GM12892 (cell line): Measurements from ENCODE around the gene DNAJC11.

Source experiments
- DNase-seq: peaks from one replicate; pipeline ENCODE4 v3.0.0; 2011; ENCODE audit not compliant: insufficient read length
- FAIRE-seq: peaks from 2 replicates; lab custom pipeline; 2011; peaks lifted over from hg19 to GRCh38; lab: Jason Lieb, UNC
- POLR2A ChIP-seq: IDR thresholded peaks from 2 replicates; pipeline ENCODE4 v1.6.1; 2011; ENCODE audit warnings: low read depth, low read length, control low read depth
- POLR2AphosphoS5 ChIP-seq: IDR thresholded peaks from 2 replicates; pipeline ENCODE4 v1.6.1; 2011; ENCODE audit warnings: low read depth, low read length, control low read depth
- TAF1 ChIP-seq: IDR thresholded peaks from 2 replicates; pipeline ENCODE4 v1.6.1; 2011; ENCODE audit warnings: low read depth, mild to moderate bottlenecking, control low read depth, low read length, borderline replicate concordance

The DNAJC11 gene

DNA sequence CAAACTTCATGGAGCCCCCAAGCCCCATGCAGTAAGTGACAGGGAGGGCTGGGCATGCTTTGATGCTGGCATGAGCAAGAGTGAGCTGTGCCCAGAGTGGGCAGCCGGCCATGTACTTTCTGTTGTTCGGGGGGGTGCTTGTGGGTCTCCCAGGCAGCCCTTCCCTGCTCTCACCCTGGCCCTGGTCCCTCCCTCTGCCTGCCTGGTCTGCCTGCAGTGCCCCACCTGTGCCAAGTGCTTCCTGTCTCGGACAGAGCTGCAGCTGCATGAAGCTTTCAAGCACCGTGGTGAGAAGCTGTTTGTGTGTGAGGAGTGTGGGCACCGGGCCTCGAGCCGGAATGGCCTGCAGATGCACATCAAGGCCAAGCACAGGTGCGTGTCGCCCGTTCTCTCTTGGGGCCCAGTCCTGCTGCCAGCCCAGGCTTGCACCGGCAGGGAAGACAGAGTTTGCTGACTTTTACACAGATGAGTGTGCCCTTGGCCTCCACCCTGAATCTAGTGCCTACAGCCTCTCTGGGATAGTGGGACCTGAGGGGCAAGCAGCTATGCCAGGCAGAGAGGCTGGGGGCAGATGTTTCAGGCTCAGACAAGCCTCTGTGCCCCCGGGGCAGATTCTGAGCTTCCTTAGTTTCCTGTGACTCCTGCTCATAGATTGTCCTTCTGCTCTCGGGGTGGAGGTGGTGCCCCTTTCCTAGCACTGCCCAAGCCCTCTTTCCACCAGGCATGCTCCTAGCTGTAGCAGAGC is 114.2 kb downstream of the DNAJC11 start:
- no peak for FAIRE-seq
- TF ChIP-seq POLR2A (no peak), POLR2AphosphoS5 (no peak), TAF1 (no peak)

DNA sequence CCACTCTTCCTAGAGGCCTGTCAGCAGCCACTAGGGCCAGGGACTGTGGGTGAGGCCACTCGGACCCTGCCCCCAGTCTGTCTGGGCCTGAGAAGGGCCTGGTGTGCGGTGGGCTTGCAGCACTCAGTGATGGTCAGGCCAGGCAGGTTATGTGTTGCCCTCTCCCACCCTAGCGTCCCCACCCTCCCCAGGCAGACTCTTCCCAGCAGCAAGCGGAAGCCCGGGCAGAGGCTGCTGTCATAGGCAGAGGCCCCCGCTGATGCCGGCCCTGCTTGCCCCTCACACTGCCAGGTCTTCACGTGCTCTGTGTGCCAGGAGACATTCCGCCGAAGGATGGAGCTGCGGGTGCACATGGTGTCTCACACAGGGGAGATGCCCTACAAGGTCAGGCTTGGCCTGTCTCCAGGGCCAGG is 115.2 kb downstream of the DNAJC11 start:
- FAIRE-seq (no peak), DNase-seq (no peak)
- TF ChIP-seq POLR2A (no peak), TAF1 (no peak), POLR2AphosphoS5 (0 out of 2 replicates have a peak, but pooled peaks have one; percentile 23)

More for the DNA sequence above, 114.2 kb downstream of the DNAJC11 start:
- no peak for DNase-seq

- no peak for DNase-seq
- no peak for FAIRE-seq
- TF ChIP-seq POLR2AphosphoS5 (no peak), TAF1 (no peak), POLR2A (no peak)
Measured at GRCh38 chr1:6585841-6586240, 115.8 kb downstream of the DNAJC11 start.

DNA sequence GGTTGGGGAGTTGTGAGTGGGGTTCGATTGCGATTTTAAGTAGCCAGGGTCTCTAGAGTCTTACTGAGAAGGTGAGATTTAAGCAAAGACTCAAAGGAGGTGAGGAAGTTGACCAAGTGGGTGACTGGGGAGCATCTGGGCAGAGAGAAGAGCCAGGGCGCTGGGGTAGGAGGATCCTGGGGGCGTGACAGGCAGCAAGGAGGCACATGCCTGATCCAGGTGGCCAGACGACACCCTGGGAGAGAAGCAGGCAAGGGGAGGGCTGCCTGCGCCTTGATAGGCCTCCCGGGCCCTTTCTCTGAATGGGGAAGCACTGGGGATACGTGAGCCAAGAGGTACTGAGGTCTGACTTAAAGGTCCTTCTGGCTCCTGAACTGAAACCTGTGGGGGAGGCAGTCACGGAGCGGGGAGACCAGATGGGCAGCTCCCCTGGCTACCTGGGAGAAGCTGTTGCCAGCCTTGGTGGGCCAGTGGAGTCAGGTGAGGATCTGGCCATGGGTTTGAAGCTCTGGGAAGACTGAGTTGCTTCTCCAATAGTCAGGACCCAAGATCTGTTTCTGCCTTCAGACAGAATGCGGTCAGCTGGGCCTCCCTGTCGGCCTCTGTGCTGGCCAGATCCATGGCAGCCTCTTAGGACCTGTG is 116.4 kb downstream of the DNAJC11 start:
- FAIRE-seq: no peak
- no peak for DNase-seq
- TF ChIP-seq POLR2AphosphoS5 (no peak), TAF1 (no peak), POLR2A (no peak)
